PC-9 (cell line): ENCODE results near the gene APOL2. TPM values are rescaled to one million over a fixed set of nuclear protein-coding genes. Genes with fewer than 3 reads are reported as not detected.

Experiments
- BruUV-seq: library from RNA; stranded (reverse); fragments of 400-500 nt; replicated peaks from 2 replicates; lab custom pipeline; 2021; lab: Mats Ljungman, UMichigan
- CTCF ChIA-PET: fragments of 300-600 bp; sonication (Branson Sonifier 250); formaldehyde crosslinking; loops from one replicate; lab custom pipeline; 2022; ENCODE audit warnings: antibody characterized with exemption; lab: Charles Lee
- POLR2A ChIA-PET: fragments of 300-600 bp; sonication (Branson Sonifier 250); formaldehyde crosslinking; loops from one replicate; lab custom pipeline; 2022; ENCODE audit warnings: antibody characterized with exemption; ENCODE audit not compliant: unreplicated experiment; lab: Charles Lee
- DNase-seq, 2 experiments: peaks; one replicate each; pipeline versions ENCODE4 v3.0.0 to v3.0.0-alpha.2; 2015 to 2022; ENCODE audit warnings: mixed read lengths in 1 of 2
- H2AFZ ChIP-seq: fragments of 200-600 bp; sonication (generic); 2 replicates; pipeline ENCODE4 v1.8.1; 2017; ENCODE audit warnings: antibody characterized with exemption
- H3F3A ChIP-seq: fragments of 200-600 bp; sonication (generic); 2 replicates; pipeline ENCODE4 v1.8.1; 2017; ENCODE audit warnings: antibody characterized with exemption, mild to moderate bottlenecking, low read depth; ENCODE audit not compliant: insufficient read depth
- H3K27ac ChIP-seq: fragments of 200-600 bp; sonication (generic); 2 replicates; pipeline ENCODE4 v1.6.1; 2016; ENCODE audit warnings: mixed run types
- H3K27me3 ChIP-seq: fragments of 200-600 bp; sonication (generic); 2 replicates; pipeline ENCODE4 v1.6.1; 2016; ENCODE audit warnings: low read depth, mixed run types; ENCODE audit not compliant: insufficient read depth
- H3K36me3 ChIP-seq: fragments of 200-600 bp; sonication (generic); 2 replicates; pipeline ENCODE4 v1.6.1; 2016; ENCODE audit warnings: low read depth, mixed run types
- H3K4me1 ChIP-seq: fragments of 200-600 bp; sonication (generic); replicated peaks from 2 replicates; pipeline ENCODE4 v1.6.1; 2016; ENCODE audit warnings: mixed run types; ENCODE audit not compliant: insufficient read depth
- H3K4me2 ChIP-seq: fragments of 200-600 bp; sonication (generic); 2 replicates; pipeline ENCODE4 v1.6.1; 2017; ENCODE audit warnings: mixed run types
- H3K4me3 ChIP-seq: fragments of 200-600 bp; sonication (generic); 2 replicates; pipeline ENCODE4 v1.6.1; 2016; ENCODE audit warnings: mixed run types
- H3K79me2 ChIP-seq: fragments of 200-600 bp; sonication (generic); 2 replicates; pipeline ENCODE4 v1.6.1; 2017; ENCODE audit warnings: low read depth, mixed run types
- H3K9me2 ChIP-seq: fragments of 200-600 bp; sonication (generic); 2 replicates; pipeline ENCODE4 v1.8.1; 2017; ENCODE audit warnings: mild to moderate bottlenecking; ENCODE audit not compliant: insufficient read depth
- H3K9me3 ChIP-seq: fragments of 200-600 bp; sonication (generic); 2 replicates; pipeline ENCODE4 v1.8.1; 2016; ENCODE audit warnings: low read depth; ENCODE audit not compliant: insufficient read depth
- H4K20me1 ChIP-seq: fragments of 200-600 bp; sonication (generic); 2 replicates; pipeline ENCODE4 v1.8.1; 2017; ENCODE audit not compliant: insufficient read depth
- EZH2 ChIP-seq: fragments of 200-600 bp; sonication (generic); IDR thresholded peaks from 2 replicates; pipeline ENCODE4 v1.8.0; 2017; ENCODE audit warnings: antibody characterized with exemption, low read depth
- intact Hi-C: fragments of 100-400 bp; cut with micrococcal nuclease; formaldehyde crosslinking; loops from one replicate; pipeline ENCODE4 v1.10.0; 2022; ENCODE audit not compliant: unreplicated experiment
- total RNA-seq: library from RNA; stranded (reverse); gene quantifications from 2 replicates; pipeline ENCODE4 v1.2.3, GENCODE V29; 2021
- TF ChIP-seq, protein P1 (sequence below): fragments of 200-600 bp; sonication (generic); conservative IDR thresholded peaks from 2 replicates; pipeline ENCODE4 v1.6.1; 2017; ENCODE audit warnings: mixed run types, antibody characterized with exemption, mild to moderate bottlenecking, moderate library complexity

APOL2 gene
- total RNA-seq, 1 experiment from 2014 or later = 27.4 TPM

DNA sequence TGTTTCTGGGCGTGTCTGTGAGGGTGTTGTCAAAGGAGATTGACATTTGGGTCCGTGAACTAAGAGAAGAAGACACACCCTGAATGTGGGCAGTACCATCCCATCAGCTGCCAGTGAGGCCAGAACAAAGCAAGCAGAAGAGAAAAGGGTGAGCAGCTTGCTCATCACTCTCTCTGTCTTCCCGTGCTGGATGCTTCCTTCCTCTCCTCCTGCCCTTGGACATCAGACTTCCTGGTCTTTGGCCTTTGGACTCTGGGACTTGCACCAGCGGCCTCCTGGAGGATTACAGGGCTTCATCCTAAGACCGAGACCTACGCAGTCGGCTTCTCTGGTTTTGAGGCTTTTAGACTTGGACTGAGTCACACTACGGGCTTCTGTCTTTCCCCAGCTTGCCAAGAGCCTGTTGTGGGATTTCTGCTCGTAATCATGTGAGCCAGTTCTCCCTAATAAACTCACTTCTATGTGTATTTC, 18.8 kb downstream of the APOL2 start:
- no peak overlapping the region for H3K27ac ChIP-seq
- peaks cover 5% of the 10 kb centered on the region; the same call in 1 of the 2 replicates for H3K27me3 ChIP-seq
- BruUV-seq = no TSS peak
- CTCF ChIA-PET = interaction anchor here (0.6 kb wide), 1 partner anchor 75 kb away, joined by 4 read pairs; no protein-coding TSS in a partner anchor
- H2AFZ ChIP-seq = no peak overlapping the region
- TF ChIP-seq, protein P1, sequence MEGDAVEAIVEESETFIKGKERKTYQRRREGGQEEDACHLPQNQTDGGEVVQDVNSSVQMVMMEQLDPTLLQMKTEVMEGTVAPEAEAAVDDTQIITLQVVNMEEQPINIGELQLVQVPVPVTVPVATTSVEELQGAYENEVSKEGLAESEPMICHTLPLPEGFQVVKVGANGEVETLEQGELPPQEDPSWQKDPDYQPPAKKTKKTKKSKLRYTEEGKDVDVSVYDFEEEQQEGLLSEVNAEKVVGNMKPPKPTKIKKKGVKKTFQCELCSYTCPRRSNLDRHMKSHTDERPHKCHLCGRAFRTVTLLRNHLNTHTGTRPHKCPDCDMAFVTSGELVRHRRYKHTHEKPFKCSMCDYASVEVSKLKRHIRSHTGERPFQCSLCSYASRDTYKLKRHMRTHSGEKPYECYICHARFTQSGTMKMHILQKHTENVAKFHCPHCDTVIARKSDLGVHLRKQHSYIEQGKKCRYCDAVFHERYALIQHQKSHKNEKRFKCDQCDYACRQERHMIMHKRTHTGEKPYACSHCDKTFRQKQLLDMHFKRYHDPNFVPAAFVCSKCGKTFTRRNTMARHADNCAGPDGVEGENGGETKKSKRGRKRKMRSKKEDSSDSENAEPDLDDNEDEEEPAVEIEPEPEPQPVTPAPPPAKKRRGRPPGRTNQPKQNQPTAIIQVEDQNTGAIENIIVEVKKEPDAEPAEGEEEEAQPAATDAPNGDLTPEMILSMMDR = no peak
- no peak for TF ChIP-seq EZH2
- DNase-seq = no peak
- no peaks in the 10 kb centered on the region for H3F3A ChIP-seq
- H3K36me3 ChIP-seq = no peaks in the 10 kb centered on the region
- no peaks in the 10 kb centered on the region for H4K20me1 ChIP-seq
- no peaks in the 10 kb centered on the region for H3K9me2 ChIP-seq
- intact Hi-C loops = loop anchor here (5.0 kb wide), 1 partner anchor 73 kb away; no protein-coding TSS in a partner anchor
- no peaks in the 10 kb centered on the region for H3K9me3 ChIP-seq
- POLR2A ChIA-PET = no interaction called here
- H3K4me1 ChIP-seq = no peaks in the 10 kb centered on the region
- H3K4me2 ChIP-seq = no peak overlapping the region
- H3K79me2 ChIP-seq = no peaks in the 10 kb centered on the region
- H3K4me3 ChIP-seq = no peak overlapping the region

DNA sequence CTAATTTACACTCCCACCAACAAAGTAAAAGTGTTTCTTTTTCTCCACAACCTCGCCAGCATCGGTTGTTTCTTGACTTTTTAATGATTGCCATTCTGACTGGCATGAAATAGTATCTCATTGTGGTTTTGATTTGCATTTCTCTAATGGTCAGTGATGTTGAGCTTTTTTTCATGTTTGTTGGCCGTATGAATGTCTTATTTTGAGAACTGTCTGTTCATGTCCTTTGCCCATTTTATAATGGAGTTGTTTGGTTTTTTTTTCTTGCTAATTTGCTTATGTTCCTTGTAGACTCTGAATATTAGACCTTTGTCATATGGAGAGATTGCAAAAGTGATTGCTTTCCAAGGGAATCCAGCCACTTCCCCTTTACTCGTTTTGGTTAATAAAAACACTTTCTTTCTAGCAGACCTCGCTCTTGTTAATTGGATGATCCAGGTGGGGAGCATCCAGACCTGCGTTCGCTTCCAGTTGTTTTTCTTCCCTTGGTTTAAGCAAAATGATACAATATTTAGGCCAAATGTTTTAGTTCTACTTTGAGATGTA, 20.6 kb downstream of the APOL2 start:
- Histone ChIP-seq H3K4me2 (no peak overlapping the region), H3K27me3 (peaks cover 5% of the 10 kb centered on the region; the same call in 1 of the 2 replicates), H3K9me2 (no peaks in the 10 kb centered on the region), H3F3A (no peaks in the 10 kb centered on the region), H2AFZ (no peak overlapping the region), H3K4me3 (no peak overlapping the region), H3K9me3 (no peaks in the 10 kb centered on the region), H3K79me2 (no peaks in the 10 kb centered on the region), H3K27ac (no peak overlapping the region), H3K4me1 (no peaks in the 10 kb centered on the region), H4K20me1 (no peaks in the 10 kb centered on the region), H3K36me3 (no peaks in the 10 kb centered on the region)
- BruUV-seq = no TSS peak
- intact Hi-C loops = no loop called here
- ChIA-PET CTCF (no interaction called here), POLR2A (interaction anchor here (0.7 kb wide), 1 partner anchor 867 kb away, joined by 3 read pairs; no protein-coding TSS in a partner anchor)
- TF ChIP-seq, protein P1 = no peak
- TF ChIP-seq EZH2 = no peak
- no peak for DNase-seq

DNA sequence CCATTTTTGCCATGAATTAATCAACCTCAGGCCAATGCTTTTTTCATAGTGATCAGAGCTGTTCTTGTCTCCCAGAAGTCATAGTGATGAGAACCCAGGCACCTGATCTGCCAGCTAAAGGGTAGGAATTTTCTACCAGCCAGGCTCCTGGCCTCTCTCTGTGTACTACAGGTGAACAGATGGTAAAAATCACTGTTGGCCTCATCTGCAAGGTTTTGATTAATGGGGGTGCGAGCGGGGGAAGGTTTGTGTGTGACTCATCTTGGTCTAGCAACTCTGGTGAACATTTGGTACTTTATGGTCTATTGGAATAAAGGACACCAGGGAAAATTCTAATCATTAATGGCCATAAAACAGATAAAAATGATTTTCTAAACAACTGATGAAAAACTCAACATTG, 23.3 kb downstream of the APOL2 start:
- BruUV-seq = no TSS peak
- no peaks in the 10 kb centered on the region for H3F3A ChIP-seq
- H4K20me1 ChIP-seq = no peaks in the 10 kb centered on the region
- intact Hi-C loops = no loop called here
- no peaks in the 10 kb centered on the region for H3K9me2 ChIP-seq
- H3K36me3 ChIP-seq = no peaks in the 10 kb centered on the region
- no peaks in the 10 kb centered on the region for H3K9me3 ChIP-seq
- H2AFZ ChIP-seq = no peak overlapping the region
- no peak for DNase-seq
- no peak overlapping the region for H3K4me3 ChIP-seq
- no peaks in the 10 kb centered on the region for H3K4me1 ChIP-seq
- ChIA-PET CTCF (interaction anchor here (0.6 kb wide), 1 partner anchor 139 kb away, joined by 3 read pairs; no protein-coding TSS in a partner anchor), POLR2A (interaction anchor here (0.6 kb wide), 2 partner anchors 46 to 381 kb away, joined by 3 to 4 read pairs; no protein-coding TSS in a partner anchor)
- no peaks in the 10 kb centered on the region for H3K79me2 ChIP-seq
- no peak overlapping the region for H3K27ac ChIP-seq
- H3K27me3 ChIP-seq = peaks cover 5% of the 10 kb centered on the region; the same call in 1 of the 2 replicates
- no peak overlapping the region for H3K4me2 ChIP-seq
- TF ChIP-seq EZH2 = no peak
- TF ChIP-seq, protein P1 = no peak
